ENCODE data around the gene STK32C. TPM values are rescaled to one million over a fixed set of nuclear protein-coding genes. Genes with fewer than 3 reads are reported as not detected.

STK32C gene
- total RNA-seq, 2 experiments from 2014 or later = 19.1 to 21.1 TPM

DNA sequence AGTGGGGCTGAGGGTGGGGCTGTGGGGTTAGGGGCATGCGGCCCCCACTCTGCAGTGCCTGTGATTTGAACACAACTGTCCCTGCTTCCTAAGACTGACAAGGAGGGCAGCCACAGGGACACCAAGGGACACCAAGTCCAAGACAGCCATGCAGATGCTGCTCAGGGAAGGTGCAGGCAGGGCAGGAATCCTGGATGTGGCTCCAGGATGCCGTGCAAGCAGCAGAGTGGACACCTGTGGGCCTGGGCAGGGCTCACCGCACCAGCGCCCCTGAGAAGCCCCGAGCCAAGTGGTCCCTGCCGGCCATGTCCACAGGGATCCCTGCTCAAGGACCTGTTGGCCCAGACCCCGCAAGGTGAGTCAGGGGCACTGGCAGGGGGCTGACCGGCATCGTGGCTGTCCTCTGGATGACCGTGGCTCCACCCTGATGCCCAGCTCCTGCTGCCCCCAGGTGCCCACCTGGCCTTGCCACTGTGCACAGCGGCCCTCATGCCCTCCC is 58.5 kb downstream of the STK32C start:
- no peak overlapping the region for H3K4me3 Mint-ChIP-seq
- H3K4me1 Mint-ChIP-seq (ENCODE audit: low read depth) = peaks cover 2% of the 10 kb centered on the region
- no peaks in the 10 kb centered on the region for H3K27me3 Mint-ChIP-seq (ENCODE audit: low read depth)
- ATAC-seq = no peak
- no peaks in the 10 kb centered on the region for H3K36me3 Mint-ChIP-seq (ENCODE audit: low read depth)
- no peak overlapping the region for H3K27ac Mint-ChIP-seq
- DNase-seq = no peak
- CTCF ChIA-PET = no interaction called here
- POLR2A ChIA-PET = no interaction called here
- H3K9me3 Mint-ChIP-seq (ENCODE audit: insufficient read depth) = no peaks in the 10 kb centered on the region

DNA sequence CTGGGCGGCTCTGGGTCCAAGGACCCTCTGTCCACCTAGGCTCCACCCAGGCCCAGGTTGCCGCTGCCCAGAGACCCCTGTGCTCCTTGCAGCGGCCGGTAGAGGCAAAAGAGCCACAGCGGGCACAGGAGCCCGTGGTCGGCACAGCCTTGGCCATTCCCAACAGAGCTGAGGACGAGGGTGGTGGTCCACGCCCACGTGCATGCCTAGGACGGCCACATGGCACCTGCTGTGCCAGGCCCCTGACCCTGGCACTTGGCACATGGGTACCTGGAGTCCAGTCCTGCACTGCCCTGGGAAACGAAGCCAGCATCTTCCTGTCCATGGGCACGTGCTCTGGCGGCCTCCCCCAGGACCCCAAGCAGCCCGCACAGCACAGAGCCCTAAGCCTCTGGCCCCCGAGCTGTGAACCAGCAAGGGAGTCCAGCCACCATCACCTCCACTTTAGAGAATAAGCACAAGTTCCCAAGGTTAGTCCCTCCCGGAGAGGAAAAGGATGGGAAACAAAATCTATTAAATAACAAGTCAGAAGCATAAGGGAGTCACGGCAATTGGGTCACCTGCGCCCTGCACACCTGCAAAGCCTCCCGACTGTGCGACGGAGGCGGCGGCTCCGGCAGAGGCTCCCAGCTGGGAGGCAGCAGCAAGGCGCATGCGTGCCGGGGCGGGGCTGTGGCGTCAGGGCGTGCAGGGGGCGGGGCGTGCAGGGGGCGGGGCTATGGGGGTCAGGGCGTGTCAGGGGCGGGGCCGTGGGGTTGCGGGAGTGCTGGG is 59.1 kb downstream of the STK32C start:
- ChIA-PET CTCF (no interaction called here), POLR2A (no interaction called here)
- no peaks in the 10 kb centered on the region for H3K4me1 Mint-ChIP-seq (ENCODE audit: low read depth)
- no peaks in the 10 kb centered on the region for H3K27me3 Mint-ChIP-seq (ENCODE audit: low read depth)
- DNase-seq = peak; percentile 68
- no peaks in the 10 kb centered on the region for H3K9me3 Mint-ChIP-seq (ENCODE audit: insufficient read depth)
- peak overlapping the region; percentile 28 for H3K4me3 Mint-ChIP-seq
- no peaks in the 10 kb centered on the region for H3K36me3 Mint-ChIP-seq (ENCODE audit: low read depth)
- peak; percentile 56 for ATAC-seq
- H3K27ac Mint-ChIP-seq = no peak overlapping the region

DNA sequence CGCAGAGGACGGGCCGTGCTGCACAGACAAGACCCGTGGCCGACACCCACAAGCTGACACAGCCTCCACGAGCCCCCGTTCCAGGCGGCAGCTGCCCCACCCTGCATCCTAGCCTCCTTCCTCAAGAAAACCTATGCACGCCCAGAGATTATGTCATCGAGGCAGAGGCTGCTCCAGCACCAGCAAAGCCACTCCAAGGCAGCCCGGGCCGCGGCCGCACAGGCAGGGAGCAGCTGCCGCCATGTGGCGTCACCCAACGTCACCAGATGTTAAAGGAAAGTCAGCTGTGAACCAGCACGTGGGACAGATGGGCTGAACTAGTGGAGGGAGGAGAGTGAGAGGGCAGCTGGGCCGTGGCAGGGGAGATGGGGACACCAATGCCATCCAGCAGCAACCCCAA is 59.8 kb downstream of the STK32C start:
- ChIA-PET POLR2A (no interaction called here), CTCF (no interaction called here)
- DNase-seq (no peak), ATAC-seq (no peak)
- no peak overlapping the region for H3K4me3 Mint-ChIP-seq
- H3K27ac Mint-ChIP-seq = no peak overlapping the region
- no peaks in the 10 kb centered on the region for H3K36me3 Mint-ChIP-seq (ENCODE audit: low read depth)
- H3K9me3 Mint-ChIP-seq (ENCODE audit: insufficient read depth) = no peaks in the 10 kb centered on the region
- no peaks in the 10 kb centered on the region for H3K4me1 Mint-ChIP-seq (ENCODE audit: low read depth)
- H3K27me3 Mint-ChIP-seq (ENCODE audit: low read depth) = no peaks in the 10 kb centered on the region

- no peak for ATAC-seq
Observed at GRCh38 chr10:132246296-132246695, 61.5 kb downstream of the STK32C start.

DNA sequence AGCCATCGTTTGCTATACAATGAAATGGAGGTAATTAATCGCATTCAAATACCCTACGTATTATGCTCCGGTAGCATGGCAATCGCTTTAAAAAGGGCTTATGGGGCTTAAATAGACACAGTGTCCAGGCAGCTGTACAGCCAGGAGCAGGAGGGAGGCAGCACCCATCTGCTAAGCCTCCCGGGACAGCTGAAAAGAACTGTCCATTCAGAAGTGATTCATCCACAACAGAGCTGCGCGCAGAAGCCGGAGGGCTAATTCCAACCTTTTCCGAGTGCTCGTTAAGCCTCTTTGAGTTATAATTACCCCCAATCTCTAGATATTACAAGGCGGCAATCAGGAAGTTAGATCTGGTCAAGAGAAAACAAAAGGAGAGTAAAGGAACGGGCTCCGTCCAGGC is 62.7 kb downstream of the STK32C start:
- Mint-ChIP-seq H3K4me1 (ENCODE audit: low read depth) (no peaks in the 10 kb centered on the region), H3K27me3 (ENCODE audit: low read depth) (no peaks in the 10 kb centered on the region), H3K36me3 (ENCODE audit: low read depth) (no peaks in the 10 kb centered on the region), H3K4me3 (no peak overlapping the region), H3K9me3 (ENCODE audit: insufficient read depth) (no peaks in the 10 kb centered on the region), H3K27ac (no peak overlapping the region)
- no peak for ATAC-seq
- ChIA-PET CTCF (interaction anchor here (0.6 kb wide), 1 partner anchor 12 kb away, joined by 3 read pairs; no protein-coding TSS in a partner anchor), POLR2A (interaction anchor here (1.6 kb wide), 1 partner anchor 10 kb away, joined by 5 read pairs; no protein-coding TSS in a partner anchor)
- DNase-seq = no peak

More at GRCh38 chr10:132246296-132246695, 61.5 kb downstream of the STK32C start:
- Mint-ChIP-seq H3K27me3 (ENCODE audit: low read depth) (no peaks in the 10 kb centered on the region), H3K9me3 (ENCODE audit: insufficient read depth) (no peaks in the 10 kb centered on the region), H3K27ac (no peak overlapping the region), H3K4me3 (no peak overlapping the region), H3K36me3 (ENCODE audit: low read depth) (no peaks in the 10 kb centered on the region), H3K4me1 (ENCODE audit: low read depth) (no peaks in the 10 kb centered on the region)
- CTCF ChIA-PET = no interaction called here
- POLR2A ChIA-PET = interaction anchor here (1.6 kb wide), 1 partner anchor 8 kb away, joined by 5 read pairs; no protein-coding TSS in a partner anchor
- no peak for DNase-seq

GRCh38 chr10:132243626-132244025 is 64.1 kb downstream of the STK32C start:
- H3K27ac Mint-ChIP-seq = no peak overlapping the region
- no peaks in the 10 kb centered on the region for H3K27me3 Mint-ChIP-seq (ENCODE audit: low read depth)
- DNase-seq (no peak), ATAC-seq (no peak)
- H3K36me3 Mint-ChIP-seq (ENCODE audit: low read depth) = no peaks in the 10 kb centered on the region
- ChIA-PET POLR2A (no interaction called here), CTCF (no interaction called here)
- H3K9me3 Mint-ChIP-seq (ENCODE audit: insufficient read depth) = no peaks in the 10 kb centered on the region
- no peak overlapping the region for H3K4me3 Mint-ChIP-seq
- H3K4me1 Mint-ChIP-seq (ENCODE audit: low read depth) = no peaks in the 10 kb centered on the region

GRCh38 chr10:132243141-132243540 is 64.6 kb downstream of the STK32C start:
- Mint-ChIP-seq H3K9me3 (ENCODE audit: insufficient read depth) (no peaks in the 10 kb centered on the region), H3K4me1 (ENCODE audit: low read depth) (no peaks in the 10 kb centered on the region), H3K27ac (no peak overlapping the region), H3K36me3 (ENCODE audit: low read depth) (no peaks in the 10 kb centered on the region), H3K27me3 (ENCODE audit: low read depth) (no peaks in the 10 kb centered on the region), H3K4me3 (no peak overlapping the region)
- ChIA-PET POLR2A (no interaction called here), CTCF (no interaction called here)
- DNase-seq (no peak), ATAC-seq (no peak)

- no peak for ATAC-seq
- H3K4me1 Mint-ChIP-seq (ENCODE audit: low read depth) = no peaks in the 10 kb centered on the region
- H3K9me3 Mint-ChIP-seq (ENCODE audit: insufficient read depth) = no peaks in the 10 kb centered on the region
- H3K4me3 Mint-ChIP-seq = no peak overlapping the region
- H3K27ac Mint-ChIP-seq = no peak overlapping the region
- no peak for DNase-seq
- POLR2A ChIA-PET = no interaction called here
- no peaks in the 10 kb centered on the region for H3K36me3 Mint-ChIP-seq (ENCODE audit: low read depth)
- CTCF ChIA-PET = interaction anchor here (0.6 kb wide), 1 partner anchor 49 kb away, joined by 3 read pairs; no protein-coding TSS in a partner anchor
- H3K27me3 Mint-ChIP-seq (ENCODE audit: low read depth) = no peaks in the 10 kb centered on the region
Observed at GRCh38 chr10:132242103-132242840, 65.5 kb downstream of the STK32C start.

DNA sequence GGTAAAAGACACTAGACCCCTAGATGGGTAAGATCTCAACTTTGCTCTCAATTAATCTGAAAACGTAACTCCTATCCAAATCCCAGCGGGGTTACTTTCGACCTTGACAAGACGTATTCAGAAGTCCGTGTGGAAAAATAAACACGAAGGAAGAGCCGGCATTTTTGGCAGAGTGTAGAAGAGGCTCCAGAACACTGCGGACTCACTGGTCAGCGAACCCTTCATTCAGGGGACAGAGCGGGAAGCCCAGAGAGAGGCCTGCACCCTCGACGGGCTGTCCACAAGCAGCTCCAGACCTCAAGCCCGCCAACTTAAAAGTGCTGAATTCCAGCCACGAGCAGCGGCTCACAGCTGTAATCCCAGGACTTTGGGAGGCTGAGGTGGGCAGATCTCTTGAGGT is 66.3 kb downstream of the STK32C start:
- DNase-seq (no peak), ATAC-seq (no peak)
- Mint-ChIP-seq H3K27me3 (ENCODE audit: low read depth) (no peaks in the 10 kb centered on the region), H3K36me3 (ENCODE audit: low read depth) (no peaks in the 10 kb centered on the region), H3K4me1 (ENCODE audit: low read depth) (no peaks in the 10 kb centered on the region), H3K9me3 (ENCODE audit: insufficient read depth) (no peaks in the 10 kb centered on the region), H3K27ac (no peak overlapping the region), H3K4me3 (no peak overlapping the region)
- CTCF ChIA-PET = interaction anchor here (0.6 kb wide), 1 partner anchor 48 kb away, joined by 3 read pairs; no protein-coding TSS in a partner anchor
- POLR2A ChIA-PET = no interaction called here

DNA sequence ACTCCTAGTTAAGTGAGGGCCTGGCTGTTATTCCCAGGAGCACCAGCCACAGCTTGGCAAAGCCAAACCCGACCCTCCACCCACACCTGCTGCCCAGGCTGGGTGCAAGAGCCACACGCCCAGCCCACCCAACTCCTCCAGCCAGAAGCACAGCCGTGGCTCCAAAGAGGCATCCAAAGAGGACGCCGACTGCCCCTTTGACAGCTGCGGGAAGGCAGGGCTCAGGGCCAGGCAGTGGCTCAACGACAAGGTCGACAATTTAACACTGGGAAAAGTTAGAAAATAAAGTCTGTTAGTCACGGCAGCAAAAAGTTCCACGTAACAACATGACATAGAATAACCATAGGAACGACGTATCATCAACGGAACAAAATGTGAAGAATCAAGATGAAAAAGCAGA is 66.7 kb downstream of the STK32C start:
- Mint-ChIP-seq H3K36me3 (ENCODE audit: low read depth) (no peaks in the 10 kb centered on the region), H3K4me1 (ENCODE audit: low read depth) (no peaks in the 10 kb centered on the region), H3K4me3 (no peak overlapping the region), H3K27me3 (ENCODE audit: low read depth) (no peaks in the 10 kb centered on the region), H3K27ac (no peak overlapping the region), H3K9me3 (ENCODE audit: insufficient read depth) (no peaks in the 10 kb centered on the region)
- ATAC-seq (no peak), DNase-seq (no peak)
- ChIA-PET POLR2A (no interaction called here), CTCF (no interaction called here)

DNA sequence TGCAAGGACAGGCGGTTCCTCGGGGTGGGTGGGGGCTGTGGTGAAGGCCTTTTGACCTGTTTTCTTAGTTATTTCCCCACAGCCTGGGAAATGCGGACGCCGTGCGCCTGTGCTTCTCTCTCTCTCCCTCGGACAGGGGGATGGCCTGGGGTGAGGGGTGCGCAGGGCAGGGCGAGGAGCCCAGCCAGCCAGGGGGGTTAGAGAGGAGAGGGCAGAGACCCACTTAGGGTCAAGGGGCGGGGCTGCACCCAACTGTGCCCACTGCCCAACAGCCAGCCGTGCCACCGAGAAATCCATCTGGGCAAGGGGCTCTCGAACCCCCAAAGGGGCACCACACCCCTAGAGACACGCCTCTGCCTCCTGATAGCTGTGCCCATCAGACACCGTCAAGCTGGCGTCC is 67.2 kb downstream of the STK32C start:
- Mint-ChIP-seq H3K27me3 (ENCODE audit: low read depth) (no peaks in the 10 kb centered on the region), H3K27ac (no peak overlapping the region), H3K9me3 (ENCODE audit: insufficient read depth) (no peaks in the 10 kb centered on the region), H3K4me3 (no peak overlapping the region), H3K4me1 (ENCODE audit: low read depth) (no peaks in the 10 kb centered on the region), H3K36me3 (ENCODE audit: low read depth) (no peaks in the 10 kb centered on the region)
- ChIA-PET CTCF (no interaction called here), POLR2A (interaction anchor here (1.0 kb wide), 1 partner anchor 14 kb away, joined by 3 read pairs; no protein-coding TSS in a partner anchor)
- ATAC-seq = no peak
- DNase-seq = no peak

DNA sequence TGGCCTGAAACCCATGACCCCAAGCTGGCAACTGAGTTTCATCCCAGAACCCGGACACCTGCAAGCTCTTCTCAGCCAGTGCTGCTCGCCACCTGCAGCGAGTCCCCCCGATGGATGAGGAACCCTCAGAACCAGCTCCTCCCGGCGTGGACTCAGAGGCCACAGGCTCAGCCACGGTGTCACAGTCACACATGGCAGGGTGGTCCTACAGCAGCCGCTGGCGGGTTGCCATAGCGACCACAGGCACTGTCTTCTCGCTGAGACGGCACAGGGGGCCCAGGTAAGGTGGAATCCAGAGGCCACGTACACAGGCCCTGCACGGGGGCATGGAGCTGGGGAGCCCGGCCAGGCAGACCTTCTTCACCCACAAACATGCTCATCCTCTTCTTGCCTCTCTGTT is 67.6 kb downstream of the STK32C start:
- no peak overlapping the region for H3K4me3 Mint-ChIP-seq
- POLR2A ChIA-PET = interaction anchor here (1.0 kb wide), 1 partner anchor 13 kb away, joined by 3 read pairs; no protein-coding TSS in a partner anchor
- H3K4me1 Mint-ChIP-seq (ENCODE audit: low read depth) = no peaks in the 10 kb centered on the region
- ATAC-seq (no peak), DNase-seq (no peak)
- CTCF ChIA-PET = no interaction called here
- H3K27me3 Mint-ChIP-seq (ENCODE audit: low read depth) = no peaks in the 10 kb centered on the region
- no peaks in the 10 kb centered on the region for H3K36me3 Mint-ChIP-seq (ENCODE audit: low read depth)
- no peak overlapping the region for H3K27ac Mint-ChIP-seq
- no peaks in the 10 kb centered on the region for H3K9me3 Mint-ChIP-seq (ENCODE audit: insufficient read depth)
